OCI-LY7 (cell line): Measurements from ENCODE around the gene NPAS2. TPM values are rescaled to one million over a fixed set of nuclear protein-coding genes. Genes with fewer than 3 reads are reported as not detected.

Source experiments
- BruUV-seq: library from RNA; stranded (reverse); fragments of 400-500 nt; replicated peaks from 2 replicates; lab custom pipeline; 2021; lab: Mats Ljungman, UMichigan
- CTCF ChIA-PET: fragments of 300-600 bp; sonication (Branson Sonifier 250); formaldehyde crosslinking; loops from one replicate; lab custom pipeline; 2022; ENCODE audit warnings: antibody characterized with exemption; ENCODE audit not compliant: unreplicated experiment; lab: Charles Lee
- POLR2A ChIA-PET: fragments of 300-600 bp; sonication (Branson Sonifier 250); formaldehyde crosslinking; loops from one replicate; lab custom pipeline; 2022; ENCODE audit warnings: antibody characterized with exemption; lab: Charles Lee
- DNase-seq: peaks from one replicate; pipeline ENCODE4 v3.0.0-alpha.2; 2015; ENCODE audit warnings: low spot score
- H2AFZ ChIP-seq: fragments of 200-600 bp; sonication (generic), shearing (Covaris generic); 2 replicates; pipeline ENCODE4 v1.6.1; 2014; ENCODE audit warnings: mild to moderate bottlenecking, antibody characterized with exemption, low read length, moderate library complexity
- H3K27ac ChIP-seq: fragments of 200-600 bp; sonication (generic); 2 replicates; pipeline ENCODE4 v1.5.1; 2014; ENCODE audit warnings: mixed run types, low read depth, mild to moderate bottlenecking, moderate library complexity, low read length, inconsistent platforms; ENCODE audit not compliant: poor library complexity, severe bottlenecking
- H3K36me3 ChIP-seq: fragments of 200-600 bp; sonication (generic); 2 replicates; pipeline ENCODE4 v1.6.1; 2014; ENCODE audit warnings: mild to moderate bottlenecking, antibody characterized with exemption, low read length, moderate library complexity, mixed read lengths; ENCODE audit not compliant: insufficient read depth
- H3K4me1 ChIP-seq: fragments of 200-600 bp; sonication (generic); 2 replicates; pipeline ENCODE4 v1.5.1; 2014; ENCODE audit warnings: mild to moderate bottlenecking, low read length; ENCODE audit not compliant: insufficient read depth, poor library complexity, severe bottlenecking
- H3K4me2 ChIP-seq: fragments of 200-600 bp; sonication (generic); 2 replicates; pipeline ENCODE4 v1.6.1; 2014; ENCODE audit warnings: mild to moderate bottlenecking, low read length
- H3K4me3 ChIP-seq: fragments of 200-600 bp; sonication (generic); 2 replicates; pipeline ENCODE4 v1.5.1; 2014; ENCODE audit warnings: mild to moderate bottlenecking, low read depth, low read length; ENCODE audit not compliant: poor library complexity, severe bottlenecking
- H3K79me2 ChIP-seq: fragments of 200-600 bp; sonication (generic); 2 replicates; pipeline ENCODE4 v1.6.1; 2016; ENCODE audit warnings: low read depth, mild to moderate bottlenecking, low read length, moderate library complexity, mixed read lengths; ENCODE audit not compliant: insufficient read depth
- H3K9me2 ChIP-seq: fragments of 200-600 bp; sonication (generic); 2 replicates; pipeline ENCODE4 v1.6.1; 2016; ENCODE audit warnings: mild to moderate bottlenecking, low read length, mixed read lengths; ENCODE audit not compliant: insufficient read depth
- H3K9me3 ChIP-seq: fragments of 200-600 bp; sonication (generic); 2 replicates; pipeline ENCODE4 v1.6.1; 2014; ENCODE audit warnings: mild to moderate bottlenecking, mixed run types, low read length, mixed read lengths
- H4K20me1 ChIP-seq: fragments of 200-600 bp; sonication (generic); 2 replicates; pipeline ENCODE4 v1.6.1; 2014; ENCODE audit warnings: mild to moderate bottlenecking, antibody characterized with exemption, low read length, moderate library complexity, mixed read lengths; ENCODE audit not compliant: insufficient read depth
- EZH2phosphoT487 ChIP-seq: fragments of 200-600 bp; sonication (generic); IDR thresholded peaks from 2 replicates; pipeline ENCODE4 v1.6.1; 2018; ENCODE audit warnings: low read depth, borderline replicate concordance, mild to moderate bottlenecking, mixed run types, antibody characterized with exemption, low read length, moderate library complexity, mixed read lengths
- intact Hi-C: fragments of 100-400 bp; cut with micrococcal nuclease; formaldehyde crosslinking; loops from one replicate; pipeline ENCODE4 v1.10.0; 2022; ENCODE audit not compliant: unreplicated experiment
- total RNA-seq, 2 experiments: library from RNA; depleted of rRNA in 1 of 2; stranded (reverse); fragments of >200 nt in 1 of 2; shearing (Covaris generic) in 1 of 2; gene quantifications; 2 replicates each; pipeline ENCODE4 v1.2.3, GENCODE V29; 2014 to 2022
- TF ChIP-seq, protein P1 (sequence below): fragments of 200-600 bp; sonication (generic); conservative IDR thresholded peaks from 2 replicates; pipeline ENCODE4 v1.5.1; 2014; ENCODE audit warnings: mild to moderate bottlenecking, antibody characterized with exemption, low read length, moderate library complexity, mixed read lengths

The NPAS2 gene
- total RNA-seq, 2 experiments from 2014 or later = not detected

GRCh38 chr2:101026253-101026701 is 206.3 kb downstream of the NPAS2 start:
- H4K20me1 ChIP-seq = no peaks in the 10 kb centered on the region
- TF ChIP-seq, protein P1, sequence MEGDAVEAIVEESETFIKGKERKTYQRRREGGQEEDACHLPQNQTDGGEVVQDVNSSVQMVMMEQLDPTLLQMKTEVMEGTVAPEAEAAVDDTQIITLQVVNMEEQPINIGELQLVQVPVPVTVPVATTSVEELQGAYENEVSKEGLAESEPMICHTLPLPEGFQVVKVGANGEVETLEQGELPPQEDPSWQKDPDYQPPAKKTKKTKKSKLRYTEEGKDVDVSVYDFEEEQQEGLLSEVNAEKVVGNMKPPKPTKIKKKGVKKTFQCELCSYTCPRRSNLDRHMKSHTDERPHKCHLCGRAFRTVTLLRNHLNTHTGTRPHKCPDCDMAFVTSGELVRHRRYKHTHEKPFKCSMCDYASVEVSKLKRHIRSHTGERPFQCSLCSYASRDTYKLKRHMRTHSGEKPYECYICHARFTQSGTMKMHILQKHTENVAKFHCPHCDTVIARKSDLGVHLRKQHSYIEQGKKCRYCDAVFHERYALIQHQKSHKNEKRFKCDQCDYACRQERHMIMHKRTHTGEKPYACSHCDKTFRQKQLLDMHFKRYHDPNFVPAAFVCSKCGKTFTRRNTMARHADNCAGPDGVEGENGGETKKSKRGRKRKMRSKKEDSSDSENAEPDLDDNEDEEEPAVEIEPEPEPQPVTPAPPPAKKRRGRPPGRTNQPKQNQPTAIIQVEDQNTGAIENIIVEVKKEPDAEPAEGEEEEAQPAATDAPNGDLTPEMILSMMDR = no peak
- TF ChIP-seq EZH2phosphoT487 = no peak
- intact Hi-C loops = no loop called here
- peaks cover 5% of the 10 kb centered on the region; the same call in 1 of the 2 replicates for H3K36me3 ChIP-seq
- H3K4me2 ChIP-seq = no peak overlapping the region
- no TSS peak for BruUV-seq
- H2AFZ ChIP-seq = no peak overlapping the region
- no peak for DNase-seq
- no peaks in the 10 kb centered on the region for H3K9me2 ChIP-seq
- no peak overlapping the region for H3K27ac ChIP-seq
- POLR2A ChIA-PET = interaction anchor here (0.7 kb wide), 1 partner anchor 1289 kb away, joined by 3 read pairs; no protein-coding TSS in a partner anchor
- CTCF ChIA-PET = no interaction called here
- H3K9me3 ChIP-seq = no peaks in the 10 kb centered on the region
- H3K79me2 ChIP-seq = no peaks in the 10 kb centered on the region
- H3K4me3 ChIP-seq = no peak overlapping the region
- no peaks in the 10 kb centered on the region for H3K4me1 ChIP-seq

GRCh38 chr2:101026923-101027469 is 207.1 kb downstream of the NPAS2 start:
- no peaks in the 10 kb centered on the region for H3K79me2 ChIP-seq
- H4K20me1 ChIP-seq = no peaks in the 10 kb centered on the region
- no peaks in the 10 kb centered on the region for H3K9me3 ChIP-seq
- no peaks in the 10 kb centered on the region for H3K4me1 ChIP-seq
- H2AFZ ChIP-seq = no peak overlapping the region
- intact Hi-C loops = no loop called here
- H3K27ac ChIP-seq = no peak overlapping the region
- H3K36me3 ChIP-seq = peaks cover 5% of the 10 kb centered on the region; the same call in 1 of the 2 replicates
- POLR2A ChIA-PET = interaction anchor here (0.6 to 0.7 kb wide), 2 partner anchors 637 to 1288 kb away, joined by 3 read pairs; no protein-coding TSS in a partner anchor
- no peak for DNase-seq
- no peak overlapping the region for H3K4me2 ChIP-seq
- no peak for TF ChIP-seq EZH2phosphoT487
- TF ChIP-seq, protein P1 = no peak
- no peaks in the 10 kb centered on the region for H3K9me2 ChIP-seq
- BruUV-seq = no TSS peak
- H3K4me3 ChIP-seq = no peak overlapping the region
- CTCF ChIA-PET = no interaction called here

- H3K4me3 ChIP-seq = no peak overlapping the region
- no peaks in the 10 kb centered on the region for H3K4me1 ChIP-seq
- no peaks in the 10 kb centered on the region for H4K20me1 ChIP-seq
- POLR2A ChIA-PET = no interaction called here
- intact Hi-C loops = no loop called here
- no TSS peak for BruUV-seq
- no peak overlapping the region for H3K27ac ChIP-seq
- TF ChIP-seq, protein P1 = no peak
- TF ChIP-seq EZH2phosphoT487 = no peak
- no peaks in the 10 kb centered on the region for H3K9me2 ChIP-seq
- H3K79me2 ChIP-seq = no peaks in the 10 kb centered on the region
- no peaks in the 10 kb centered on the region for H3K9me3 ChIP-seq
- CTCF ChIA-PET = no interaction called here
- H2AFZ ChIP-seq = no peak overlapping the region
- no peak overlapping the region for H3K4me2 ChIP-seq
- peaks cover 5% of the 10 kb centered on the region; the same call in 1 of the 2 replicates for H3K36me3 ChIP-seq
- DNase-seq = no peak
Measured at GRCh38 chr2:101027852-101028251, 207.9 kb downstream of the NPAS2 start.
